Peyer's patch (tissue), 4 donors: ENCODE measurements around the gene NR6A1. TPM values are rescaled to one million over a fixed set of nuclear protein-coding genes. Genes with fewer than 3 reads are reported as not detected.

ENCODE experiments used
- DNase-seq, 3 donors: peaks; one replicate each; pipeline ENCODE4 v3.0.0-alpha.2; 2017 to 2019
- H3K27ac ChIP-seq, 4 donors: fragments of 200-600 bp; sonication (generic); one replicate each; pipeline ENCODE4 v1.5.1; 2016 to 2019
- H3K27me3 ChIP-seq, 2 donors: fragments of 200-600 bp; sonication (generic); one replicate each; pipeline ENCODE4 v1.5.1; 2019
- H3K36me3 ChIP-seq, 3 donors: fragments of 200-600 bp; sonication (generic); one replicate each; pipeline ENCODE4 v1.5.1; 2016 to 2019
- H3K4me1 ChIP-seq, 4 donors: fragments of 200-600 bp; sonication (generic); one replicate each; pipeline ENCODE4 v1.5.1; 2016 to 2019
- H3K4me3 ChIP-seq, 4 donors: fragments of 200-600 bp; sonication (generic); 1 replicate in 3 of 4; 2 replicates in 1 of 4; pipeline ENCODE4 v1.5.1; 2016 to 2019; ENCODE audit warnings: mild to moderate bottlenecking in 1 of 4
- H3K9me3 ChIP-seq, 4 donors: fragments of 200-600 bp; sonication (generic); one replicate each; pipeline ENCODE4 v1.5.1; 2016 to 2019; ENCODE audit warnings: mild to moderate bottlenecking in 1 of 4
- POLR2A ChIP-seq, 2 donors: fragments of 450-650 bp; IDR thresholded peaks; one replicate each; pipeline ENCODE4 v1.5.1; 2017; ENCODE audit warnings: antibody characterized with exemption in 2 of 2, mild to moderate bottlenecking in 2 of 2, moderate library complexity in 2 of 2
- total RNA-seq, 4 donors: library from RNA; depleted of rRNA; stranded (reverse); fragments of >200 nt; gene quantifications; one replicate each; pipeline ENCODE4 v1.1.0, GENCODE V29; 2016
- TF ChIP-seq, protein P1 (sequence below), 6 experiments: fragments of 450-650 bp in 4 of 6; fragments of 200-600 bp in 2 of 6; sonication (generic) in 1 of 6; IDR thresholded peaks; one replicate each; pipeline ENCODE4 v1.5.1; 2017 to 2019; ENCODE audit warnings: antibody characterized with exemption in 6 of 6, mild to moderate bottlenecking in 3 of 6, moderate library complexity in 1 of 6

The NR6A1 gene
- total RNA-seq, 4 donors from 2014 or later, result 10.7 to 43.0 (median 28.1) TPM

DNA sequence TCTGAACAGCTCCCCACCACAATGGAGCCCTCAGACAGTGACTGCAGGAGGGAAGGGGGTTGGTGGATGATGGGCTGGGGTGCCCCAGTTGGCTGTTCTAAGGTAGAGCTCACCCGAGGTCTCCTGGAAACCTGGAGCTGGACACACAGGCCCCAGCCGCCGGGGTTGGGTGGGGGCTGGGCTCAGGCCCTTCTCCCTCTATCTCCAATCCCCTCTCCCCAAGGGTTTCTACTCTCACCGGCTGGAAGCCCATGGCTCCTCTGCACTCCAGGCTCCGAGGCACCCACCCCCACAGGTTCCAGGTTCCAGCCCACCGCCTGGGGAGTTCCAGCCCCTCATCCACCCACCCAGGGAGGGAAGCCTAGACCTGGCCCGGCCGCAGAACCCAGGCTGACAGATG lies 264.7 kb downstream of the NR6A1 start:
- Histone ChIP-seq H3K9me3 (no peaks in the 10 kb centered on the region), H3K4me3 (no peak overlapping the region), H3K27me3 (peaks cover 0 to 30% of the 10 kb centered on the region in 2 donors), H3K27ac (no peak overlapping the region), H3K36me3 (no peaks in the 10 kb centered on the region), H3K4me1 (peaks cover 0 to 20% (median 4%) of the 10 kb centered on the region in 4 donors)
- TF ChIP-seq, protein P1, sequence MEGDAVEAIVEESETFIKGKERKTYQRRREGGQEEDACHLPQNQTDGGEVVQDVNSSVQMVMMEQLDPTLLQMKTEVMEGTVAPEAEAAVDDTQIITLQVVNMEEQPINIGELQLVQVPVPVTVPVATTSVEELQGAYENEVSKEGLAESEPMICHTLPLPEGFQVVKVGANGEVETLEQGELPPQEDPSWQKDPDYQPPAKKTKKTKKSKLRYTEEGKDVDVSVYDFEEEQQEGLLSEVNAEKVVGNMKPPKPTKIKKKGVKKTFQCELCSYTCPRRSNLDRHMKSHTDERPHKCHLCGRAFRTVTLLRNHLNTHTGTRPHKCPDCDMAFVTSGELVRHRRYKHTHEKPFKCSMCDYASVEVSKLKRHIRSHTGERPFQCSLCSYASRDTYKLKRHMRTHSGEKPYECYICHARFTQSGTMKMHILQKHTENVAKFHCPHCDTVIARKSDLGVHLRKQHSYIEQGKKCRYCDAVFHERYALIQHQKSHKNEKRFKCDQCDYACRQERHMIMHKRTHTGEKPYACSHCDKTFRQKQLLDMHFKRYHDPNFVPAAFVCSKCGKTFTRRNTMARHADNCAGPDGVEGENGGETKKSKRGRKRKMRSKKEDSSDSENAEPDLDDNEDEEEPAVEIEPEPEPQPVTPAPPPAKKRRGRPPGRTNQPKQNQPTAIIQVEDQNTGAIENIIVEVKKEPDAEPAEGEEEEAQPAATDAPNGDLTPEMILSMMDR (IDR thresholded peaks at IDR 0.05), result no peak
- TF ChIP-seq POLR2A (IDR thresholded peaks at IDR 0.05), result no peak
- DNase-seq, result peak in 1 of 3 donors; percentile 36

DNA sequence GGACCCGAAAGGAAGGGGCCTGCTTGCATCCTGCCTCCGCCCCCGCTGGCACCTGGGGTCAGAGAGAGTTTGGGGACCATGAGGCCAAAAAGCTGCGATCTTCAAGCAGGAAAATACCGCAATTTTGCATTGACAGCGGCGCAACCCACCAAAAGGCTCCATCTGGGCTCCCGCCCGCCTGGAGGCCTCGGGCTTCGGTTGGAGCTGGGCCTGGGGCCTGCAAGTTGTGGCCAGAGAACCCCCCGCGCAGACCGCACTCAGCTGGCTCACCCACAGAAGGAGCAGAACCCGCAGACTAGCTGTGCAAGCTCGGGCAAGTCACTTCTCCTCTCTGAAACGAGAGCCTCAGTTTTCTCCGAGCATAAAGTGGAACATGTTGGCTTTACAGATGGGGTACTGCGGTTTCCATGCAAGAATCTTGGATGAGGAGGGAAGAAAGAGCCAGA lies 265.2 kb downstream of the NR6A1 start:
- no peak overlapping the region for H3K4me3 ChIP-seq
- no peaks in the 10 kb centered on the region for H3K36me3 ChIP-seq
- no peak for TF ChIP-seq POLR2A (IDR thresholded peaks at IDR 0.05)
- TF ChIP-seq, protein P1 (IDR thresholded peaks at IDR 0.05), result no peak
- DNase-seq, result no peak
- no peak overlapping the region for H3K27ac ChIP-seq
- no peaks in the 10 kb centered on the region for H3K9me3 ChIP-seq
- peaks cover 0 to 20% (median 4%) of the 10 kb centered on the region in 4 donors for H3K4me1 ChIP-seq
- peaks cover 0 to 30% of the 10 kb centered on the region in 2 donors for H3K27me3 ChIP-seq

GRCh38 chr9:124505006-124505900 lies 265.9 kb downstream of the NR6A1 start:
- Histone ChIP-seq H3K4me3 (peak overlapping the region in 2 of 4 donors; percentile 17 to 27), H3K36me3 (no peaks in the 10 kb centered on the region), H3K4me1 (peaks cover 0 to 20% (median 4%) of the 10 kb centered on the region in 4 donors), H3K27me3 (peaks cover 0 to 30% of the 10 kb centered on the region in 2 donors), H3K9me3 (no peaks in the 10 kb centered on the region), H3K27ac (no peak overlapping the region)
- DNase-seq, result no peak
- TF ChIP-seq POLR2A (IDR thresholded peaks at IDR 0.05), result no peak
- TF ChIP-seq, protein P1 (IDR thresholded peaks at IDR 0.05), result no peak

- Histone ChIP-seq H3K27me3 (peaks cover 0 to 30% of the 10 kb centered on the region in 2 donors), H3K4me1 (peaks cover 0 to 20% (median 4%) of the 10 kb centered on the region in 4 donors), H3K4me3 (peak overlapping the region in 2 of 4 donors; percentile 21 to 33), H3K36me3 (no peaks in the 10 kb centered on the region), H3K27ac (no peak overlapping the region), H3K9me3 (no peaks in the 10 kb centered on the region)
- TF ChIP-seq, protein P1 (IDR thresholded peaks at IDR 0.05), result no peak
- no peak for TF ChIP-seq POLR2A (IDR thresholded peaks at IDR 0.05)
- DNase-seq, result no peak
These were observed 266.5 kb downstream of the NR6A1 start for GRCh38 chr9:124504530-124505005.

- Histone ChIP-seq H3K4me3 (peak overlapping the region in 2 of 4 donors; percentile 21 to 33), H3K9me3 (no peaks in the 10 kb centered on the region), H3K27me3 (peaks cover 0 to 30% of the 10 kb centered on the region in 2 donors), H3K27ac (no peak overlapping the region), H3K4me1 (peaks cover 0 to 20% (median 4%) of the 10 kb centered on the region in 4 donors), H3K36me3 (no peaks in the 10 kb centered on the region)
- no peak for DNase-seq
- TF ChIP-seq POLR2A (IDR thresholded peaks at IDR 0.05), result no peak
- TF ChIP-seq, protein P1 (IDR thresholded peaks at IDR 0.05), result no peak
These were observed 267.2 kb downstream of the NR6A1 start for GRCh38 chr9:124503713-124504529.
